ENCODE data around the gene MVK. TPM values are rescaled to one million over a fixed set of nuclear protein-coding genes. Genes with fewer than 3 reads are reported as not detected.
A peak's percentile ranks its signal among the peaks of the same experiment; 100 is the strongest.

The MVK gene
- total RNA-seq, 1 donor from 2014 or later, result 10.1 TPM

GRCh38 chr12:109605599-109606228 is 32.1 kb downstream of the MVK start:
- DNase-seq (ENCODE audit: low spot score), result no peak

GRCh38 chr12:109606320-109607028 is 32.9 kb downstream of the MVK start:
- peak; percentile 55 for DNase-seq (ENCODE audit: low spot score)

- DNase-seq (ENCODE audit: low spot score), result no peak
These were observed 34.0 kb downstream of the MVK start for GRCh38 chr12:109607618-109608017.

- DNase-seq (ENCODE audit: low spot score), result no peak
These were observed 34.7 kb downstream of the MVK start for GRCh38 chr12:109608270-109608669.

GRCh38 chr12:109608793-109609192 is 35.2 kb downstream of the MVK start:
- no peak for DNase-seq (ENCODE audit: low spot score)

- no peak for DNase-seq (ENCODE audit: low spot score)
These were observed 35.7 kb downstream of the MVK start for GRCh38 chr12:109609342-109609741.

- no peak for DNase-seq (ENCODE audit: low spot score)
These were observed 36.9 kb downstream of the MVK start for GRCh38 chr12:109610523-109610922.

GRCh38 chr12:109611223-109611622 is 37.6 kb downstream of the MVK start:
- no peak for DNase-seq (ENCODE audit: low spot score)

- DNase-seq (ENCODE audit: low spot score), result no peak
These were observed 38.4 kb downstream of the MVK start for GRCh38 chr12:109612003-109612402.

- DNase-seq (ENCODE audit: low spot score), result no peak
These were observed 39.4 kb downstream of the MVK start for GRCh38 chr12:109612975-109613502.

GRCh38 chr12:109613649-109614455 is 40.3 kb downstream of the MVK start:
- no peak for DNase-seq (ENCODE audit: low spot score)

GRCh38 chr12:109615556-109616229 is 42.1 kb downstream of the MVK start:
- no peak for DNase-seq (ENCODE audit: low spot score)

- no peak for DNase-seq (ENCODE audit: low spot score)
These were observed 43.9 kb downstream of the MVK start for GRCh38 chr12:109617491-109617890.

- DNase-seq (ENCODE audit: low spot score), result no peak
These were observed 44.5 kb downstream of the MVK start for GRCh38 chr12:109618082-109618481.

GRCh38 chr12:109619002-109619604 is 45.5 kb downstream of the MVK start:
- DNase-seq (ENCODE audit: low spot score), result no peak

GRCh38 chr12:109621211-109621694 is 47.7 kb downstream of the MVK start:
- no peak for DNase-seq (ENCODE audit: low spot score)

- no peak for DNase-seq (ENCODE audit: low spot score)
These were observed 48.3 kb downstream of the MVK start for GRCh38 chr12:109621901-109622364.

GRCh38 chr12:109624467-109624866 is 50.9 kb downstream of the MVK start:
- DNase-seq (ENCODE audit: low spot score), result no peak

- no peak for DNase-seq (ENCODE audit: low spot score)
These were observed 51.6 kb downstream of the MVK start for GRCh38 chr12:109625131-109625559.

- DNase-seq (ENCODE audit: low spot score), result no peak
These were observed 52.3 kb downstream of the MVK start for GRCh38 chr12:109625749-109626377.
